Measurements from ENCODE around the gene SNAP25. TPM values are rescaled to one million over a fixed set of nuclear protein-coding genes. Genes with fewer than 3 reads are reported as not detected.

The SNAP25 gene
- total RNA-seq (2022; extraction: Qiagen RNA extraction; ENCODE audit: low read depth), result 9.3 to 20.3 TPM (median 18.1 TPM) in 5 replicates

GRCh38 chr20:10218536-10219451 is at the start of gene SNAP25:
Gene SNAP25, plus strand, starts transcription at chr20:10218830. Its CDS starts 56,662 bp downstream, at chr20:10275492.

Other genes with a start within 250 kb of the SNAP25 start
- gene ANKEF1, start 183.8 kb upstream of the SNAP25 start, total RNA-seq (2022; extraction: Qiagen RNA extraction; ENCODE audit: low read depth), result 6.7 to 8.4 TPM (median 7.4 TPM) in 5 replicates
- gene MKKS, start 215.4 kb downstream of the SNAP25 start, total RNA-seq (2022; extraction: Qiagen RNA extraction; ENCODE audit: low read depth), result 16.3 to 21.3 TPM (median 20.5 TPM) in 5 replicates
- gene SLX4IP, start 216.5 kb downstream of the SNAP25 start, total RNA-seq (2022; extraction: Qiagen RNA extraction; ENCODE audit: low read depth), result 2.2 to 2.9 TPM (median 2.6 TPM) in 5 replicates

Measured in A549 treated with RU486 at 1 μM for 4 hours (cell line).